Measurements from ENCODE around the gene S100PBP. TPM values are rescaled to one million over a fixed set of nuclear protein-coding genes. Genes with fewer than 3 reads are reported as not detected.

S100PBP gene
- total RNA-seq, 4 donors from 2014 or later, result 44.3 to 178 (median 58.1) TPM

DNA sequence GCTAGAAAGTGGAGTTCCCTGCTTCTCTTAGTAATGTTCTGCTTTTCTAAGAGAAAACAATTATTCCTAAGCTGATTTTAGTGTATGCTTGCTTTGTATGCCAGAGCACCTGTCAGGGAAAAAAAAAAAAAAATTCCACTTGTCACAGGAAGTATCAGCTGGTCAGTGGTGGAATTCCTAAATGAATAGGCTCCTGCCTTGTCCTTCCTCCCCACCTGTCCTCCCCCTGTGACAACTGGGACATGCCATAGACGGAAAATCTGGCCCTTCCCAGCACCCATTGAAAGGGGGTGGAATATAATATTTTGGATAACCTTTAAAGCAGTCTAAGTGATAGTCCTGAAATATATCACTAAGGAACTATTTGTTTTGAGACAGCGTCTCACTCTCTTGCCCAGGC is 42.5 kb downstream of the S100PBP start:
- peaks cover 0 to 37% (median 0%) of the 10 kb centered on the region in 3 donors for H3K36me3 ChIP-seq
- DNase-seq, result no peak
- no peaks in the 10 kb centered on the region for H3K27me3 ChIP-seq
- no peak overlapping the region for H3K27ac ChIP-seq
- H3K4me1 ChIP-seq, result no peaks in the 10 kb centered on the region
- no peak overlapping the region for H3K4me3 ChIP-seq
- TF ChIP-seq CTCF (IDR thresholded peaks at IDR 0.05) (no peak), POLR2A (IDR thresholded peaks at IDR 0.05) (no peak)
- no peaks in the 10 kb centered on the region for H3K9me3 ChIP-seq

DNA sequence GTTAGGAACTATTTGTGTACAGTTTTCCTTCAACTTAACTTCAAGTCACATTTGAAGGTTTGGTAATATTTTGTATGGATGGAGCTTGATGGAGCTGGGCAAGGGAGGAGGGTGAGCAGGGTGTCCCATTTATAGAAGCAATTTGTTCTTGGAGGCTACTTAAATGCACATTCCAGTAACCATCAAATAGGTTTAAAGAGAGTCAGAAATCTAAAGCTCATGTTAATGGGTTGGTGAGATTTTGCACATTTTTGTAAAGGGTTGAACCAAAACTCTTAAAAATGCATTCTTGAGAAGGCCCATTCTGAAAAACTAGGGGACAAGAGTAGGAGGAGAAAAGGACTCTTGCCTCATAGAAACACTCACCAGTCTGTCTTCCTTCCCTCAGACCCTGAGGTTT is 43.1 kb downstream of the S100PBP start:
- no peak overlapping the region for H3K27ac ChIP-seq
- no peaks in the 10 kb centered on the region for H3K27me3 ChIP-seq
- peaks cover 0 to 37% (median 0%) of the 10 kb centered on the region in 3 donors for H3K36me3 ChIP-seq
- TF ChIP-seq CTCF (IDR thresholded peaks at IDR 0.05), result no peak
- no peak for TF ChIP-seq POLR2A (IDR thresholded peaks at IDR 0.05)
- no peak for DNase-seq
- H3K4me3 ChIP-seq, result no peak overlapping the region
- no peaks in the 10 kb centered on the region for H3K9me3 ChIP-seq
- no peaks in the 10 kb centered on the region for H3K4me1 ChIP-seq

- no peak for DNase-seq
- no peak overlapping the region for H3K4me3 ChIP-seq
- H3K27ac ChIP-seq, result no peak overlapping the region
- H3K9me3 ChIP-seq, result no peaks in the 10 kb centered on the region
- peaks cover 0 to 24% (median 0%) of the 10 kb centered on the region in 3 donors for H3K36me3 ChIP-seq
- TF ChIP-seq CTCF (IDR thresholded peaks at IDR 0.05) (no peak), POLR2A (IDR thresholded peaks at IDR 0.05) (no peak)
- H3K27me3 ChIP-seq, result no peaks in the 10 kb centered on the region
- no peaks in the 10 kb centered on the region for H3K4me1 ChIP-seq
Measured at GRCh38 chr1:32861904-32862695, 44.6 kb downstream of the S100PBP start.

DNA sequence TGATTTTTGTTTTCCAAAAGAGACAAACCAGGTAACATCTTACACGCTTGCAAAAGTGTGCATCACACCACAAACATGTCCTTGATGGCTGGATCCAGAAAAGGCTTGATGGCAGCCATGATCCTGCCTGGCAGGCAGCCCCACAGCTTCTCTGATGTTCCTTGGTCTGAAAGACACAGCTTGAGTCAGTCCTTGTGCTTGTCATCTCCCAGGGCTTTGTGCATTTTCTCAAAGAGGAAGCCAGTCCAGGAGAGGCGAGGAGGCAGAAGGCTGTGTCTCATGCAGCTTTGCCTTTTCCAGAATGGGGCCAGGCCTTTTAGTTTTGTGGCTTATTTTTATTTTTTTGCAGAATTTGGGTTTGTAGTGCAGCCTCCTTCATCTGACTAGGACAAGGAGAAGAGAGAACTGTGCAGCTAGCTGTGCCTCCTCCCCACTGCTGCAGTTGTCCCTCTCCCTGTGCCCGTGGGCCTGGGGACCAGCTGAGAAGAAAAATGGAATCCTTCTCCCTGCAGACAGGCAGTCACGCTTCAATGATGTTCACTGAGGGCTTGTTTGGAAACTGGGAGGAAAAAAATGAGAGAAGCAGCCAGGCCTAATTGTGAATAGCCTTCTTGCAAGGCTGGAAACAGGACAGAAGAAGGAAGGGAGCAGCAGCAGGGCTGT is 45.9 kb downstream of the S100PBP start:
- Histone ChIP-seq H3K4me1 (no peaks in the 10 kb centered on the region), H3K36me3 (peaks cover 0 to 18% (median 0%) of the 10 kb centered on the region in 3 donors), H3K4me3 (no peak overlapping the region), H3K27me3 (no peaks in the 10 kb centered on the region), H3K27ac (no peak overlapping the region), H3K9me3 (no peaks in the 10 kb centered on the region)
- no peak for DNase-seq
- TF ChIP-seq POLR2A (IDR thresholded peaks at IDR 0.05) (no peak), CTCF (IDR thresholded peaks at IDR 0.05) (no peak)

- H3K4me3 ChIP-seq, result no peak overlapping the region
- TF ChIP-seq CTCF (IDR thresholded peaks at IDR 0.05) (no peak), POLR2A (IDR thresholded peaks at IDR 0.05) (no peak)
- H3K4me1 ChIP-seq, result no peaks in the 10 kb centered on the region
- peaks cover 0 to 18% (median 0%) of the 10 kb centered on the region in 3 donors for H3K36me3 ChIP-seq
- no peak for DNase-seq
- no peaks in the 10 kb centered on the region for H3K27me3 ChIP-seq
- H3K27ac ChIP-seq, result no peak overlapping the region
- H3K9me3 ChIP-seq, result no peaks in the 10 kb centered on the region
Measured at GRCh38 chr1:32863881-32864245, 46.4 kb downstream of the S100PBP start.

Data from Peyer's patch (tissue), 4 donors.